GM18505 (cell line): ENCODE results near the gene CCNB1IP1.
A peak's percentile ranks its signal among the peaks of the same experiment; 100 is the strongest.
"Not testable (repeated sequence)": the region's sequence is repeated elsewhere in the genome, so short reads cannot be mapped to it uniquely, and the experiment has no call there.

Experiments used
- ATAC-seq: cut with Tn5 transposase; IDR thresholded peaks from one replicate; pipeline ENCODE4 v1.9.1; 2021; ENCODE audit not compliant: unreplicated experiment
- POLR2A ChIP-seq: IDR thresholded peaks from 4 replicates; pipeline ENCODE4 v1.6.1; 2011; ENCODE audit warnings: borderline replicate concordance; ENCODE audit not compliant: insufficient read depth, insufficient read length; ENCODE audit errors: extremely low read depth

The CCNB1IP1 gene, protein sequence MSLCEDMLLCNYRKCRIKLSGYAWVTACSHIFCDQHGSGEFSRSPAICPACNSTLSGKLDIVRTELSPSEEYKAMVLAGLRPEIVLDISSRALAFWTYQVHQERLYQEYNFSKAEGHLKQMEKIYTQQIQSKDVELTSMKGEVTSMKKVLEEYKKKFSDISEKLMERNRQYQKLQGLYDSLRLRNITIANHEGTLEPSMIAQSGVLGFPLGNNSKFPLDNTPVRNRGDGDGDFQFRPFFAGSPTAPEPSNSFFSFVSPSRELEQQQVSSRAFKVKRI

DNA sequence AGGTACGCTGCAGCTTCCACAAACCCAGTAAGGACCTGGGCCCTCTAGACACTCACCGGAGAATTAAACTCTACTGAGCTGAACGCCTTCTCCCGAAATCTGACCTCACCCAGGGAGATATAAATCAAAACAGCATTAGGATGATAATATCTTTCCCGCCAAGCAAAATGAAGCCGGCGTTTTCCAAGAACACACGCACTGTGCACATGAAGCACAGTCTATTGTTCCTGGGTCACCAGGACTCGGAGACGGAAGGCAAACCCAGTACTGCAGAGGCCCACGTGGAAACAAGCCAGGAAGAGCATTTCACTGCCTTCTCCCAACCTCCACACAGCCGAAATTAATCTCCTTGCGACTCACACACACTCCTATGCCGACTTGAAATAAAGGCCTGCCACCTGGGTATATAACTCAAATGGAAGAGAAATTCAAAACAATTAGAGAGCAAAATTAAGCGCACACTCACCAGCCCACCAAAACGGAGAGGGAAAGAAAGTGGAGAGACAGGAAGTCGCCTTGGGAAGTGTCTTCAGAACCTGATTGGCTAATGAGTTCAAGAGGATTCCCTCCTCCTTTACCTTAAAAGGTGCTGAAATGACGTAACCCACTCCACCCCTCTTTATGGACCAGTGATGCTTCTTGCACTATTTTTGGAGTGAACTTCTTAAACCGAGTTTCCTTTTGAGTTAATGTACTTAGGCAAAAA lies at the start of gene CCNB1IP1:
Gene CCNB1IP1, minus strand, starts transcription at position 492 of the 706 bp plus-strand sequence. CDS start 16,756 bp downstream, outside the sequence.
- peak; percentile 72 for TF ChIP-seq POLR2A
- peak; percentile 96 for ATAC-seq

DNA sequence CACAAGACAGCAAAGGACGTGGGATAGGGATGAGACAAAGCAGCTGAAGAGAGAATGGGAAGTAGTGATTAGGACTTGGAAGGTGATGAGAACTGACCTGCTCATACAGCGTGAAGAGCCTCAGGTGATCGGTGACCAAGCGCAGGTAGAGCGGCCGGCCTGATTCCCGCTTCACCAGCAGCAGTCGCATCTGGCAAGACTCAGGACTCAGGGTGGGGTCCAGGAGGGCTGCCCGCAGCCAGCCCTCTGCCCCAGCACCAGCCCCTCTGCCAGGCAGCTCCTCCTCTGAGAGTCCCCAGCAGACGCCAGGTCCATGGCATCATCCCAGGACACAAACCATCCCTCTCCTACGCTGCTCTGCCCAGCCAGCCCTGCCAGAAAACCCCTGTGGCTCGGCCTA lies 49.4 kb upstream of the CCNB1IP1 start:
- no peak for ATAC-seq
- TF ChIP-seq POLR2A, result no peak

DNA sequence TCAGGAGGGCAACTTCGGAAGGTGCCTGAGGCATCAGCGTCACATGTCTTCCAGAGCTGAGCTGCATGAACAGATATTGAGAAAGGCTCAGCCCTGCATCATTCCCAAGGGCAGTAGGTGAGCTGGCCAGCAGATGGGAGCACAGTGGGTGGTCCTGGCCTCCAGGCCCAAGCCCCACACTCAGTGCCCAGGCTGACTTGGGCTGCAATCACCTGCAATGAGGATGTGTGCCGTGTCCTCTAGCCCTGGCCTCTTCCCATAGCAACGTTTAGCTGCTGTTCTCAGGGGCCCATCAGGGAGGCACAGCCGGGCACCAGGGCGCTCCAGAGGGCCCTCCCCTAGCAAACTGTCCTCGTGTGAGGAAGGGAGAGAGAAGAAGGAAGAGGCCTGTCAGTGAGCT lies 48.3 kb upstream of the CCNB1IP1 start:
- TF ChIP-seq POLR2A, result no peak
- ATAC-seq, result no peak

DNA sequence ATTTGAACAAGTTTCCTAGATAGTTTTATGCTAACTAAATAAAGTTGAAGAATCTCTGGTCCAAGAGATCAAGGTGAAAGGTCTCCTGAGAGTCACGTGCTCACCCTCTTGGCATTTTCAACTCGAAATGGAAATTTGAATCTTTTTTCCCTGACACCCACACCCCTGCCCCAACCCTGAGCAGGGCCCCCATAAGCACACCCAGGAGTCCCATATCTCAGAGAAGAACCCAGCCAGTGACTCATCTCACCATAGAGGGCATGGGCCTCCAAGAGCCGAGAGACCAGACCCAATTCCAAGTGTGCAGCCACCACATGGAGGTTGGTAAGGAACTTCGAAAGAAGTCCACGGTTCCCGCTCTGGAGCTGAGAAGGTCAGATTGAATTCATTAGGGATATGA lies 47.6 kb upstream of the CCNB1IP1 start:
- no peak for TF ChIP-seq POLR2A
- ATAC-seq, result no peak

DNA sequence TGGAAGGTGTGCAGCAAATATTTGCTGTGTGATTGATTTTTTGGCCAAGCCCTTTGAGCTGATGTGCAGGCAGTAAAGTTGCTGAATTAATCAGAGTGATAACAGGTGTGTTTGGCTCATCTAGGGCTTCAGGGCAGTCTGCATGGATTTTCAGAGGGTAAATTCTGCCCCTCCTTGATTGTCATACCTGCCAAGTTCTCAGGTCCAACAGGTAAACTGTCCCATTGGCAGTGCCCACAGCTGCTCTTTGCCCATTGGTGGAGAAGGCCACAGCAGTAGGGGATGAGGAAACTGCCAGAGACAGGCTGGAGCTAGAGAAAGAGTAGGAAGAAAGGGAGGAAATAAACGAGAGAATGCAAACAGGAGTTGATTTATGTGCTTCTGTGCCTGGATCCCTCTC lies 46.7 kb upstream of the CCNB1IP1 start:
- TF ChIP-seq POLR2A, result no peak
- ATAC-seq, result no peak

DNA sequence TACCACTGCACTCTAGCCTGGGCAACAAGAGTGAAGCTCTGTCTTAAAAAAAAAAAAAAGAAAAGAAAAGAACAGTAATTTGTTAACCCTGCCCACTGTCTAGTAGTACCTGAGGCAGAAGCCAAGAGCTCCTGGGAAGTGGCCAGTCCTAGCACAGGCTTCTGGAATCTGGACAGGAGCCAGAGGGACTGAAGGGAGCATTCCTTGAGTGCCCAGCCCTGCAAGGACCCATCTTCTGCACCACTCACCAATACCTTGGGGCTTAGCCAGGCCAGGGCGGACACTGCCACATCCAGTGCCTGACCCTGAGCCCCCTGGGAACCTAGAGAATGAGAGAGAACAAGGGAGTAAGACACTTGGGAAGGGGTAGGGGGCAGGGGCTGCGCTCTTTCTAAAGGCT lies 44.1 kb upstream of the CCNB1IP1 start:
- no peak for TF ChIP-seq POLR2A
- ATAC-seq, result no peak

DNA sequence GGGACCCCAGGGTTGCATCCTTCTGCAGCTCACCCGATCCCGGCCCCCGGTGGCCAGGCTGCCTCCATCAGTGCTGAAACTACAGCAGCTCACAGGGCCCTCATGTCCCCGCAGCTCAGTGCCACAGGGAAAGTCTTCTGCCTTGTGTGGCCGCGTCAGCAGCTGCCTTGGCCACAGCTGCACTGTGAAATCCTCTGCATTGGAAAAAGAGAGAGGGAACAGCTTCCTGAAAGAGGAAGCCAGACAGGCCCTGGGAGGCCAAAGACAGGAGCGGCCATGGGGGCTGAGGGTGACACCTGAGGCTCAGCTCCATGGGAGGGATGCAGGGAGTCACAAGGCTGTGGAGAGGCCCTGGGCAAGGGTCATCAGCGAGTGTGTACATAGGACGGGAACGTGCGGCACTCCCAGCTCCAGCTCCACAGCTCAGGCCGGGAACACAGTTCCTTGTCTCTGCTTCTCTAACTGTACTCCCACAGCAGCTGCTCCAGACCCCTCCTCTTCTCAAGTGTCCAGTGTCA lies 43.1 kb upstream of the CCNB1IP1 start:
- ATAC-seq, result no peak
- no peak for TF ChIP-seq POLR2A

DNA sequence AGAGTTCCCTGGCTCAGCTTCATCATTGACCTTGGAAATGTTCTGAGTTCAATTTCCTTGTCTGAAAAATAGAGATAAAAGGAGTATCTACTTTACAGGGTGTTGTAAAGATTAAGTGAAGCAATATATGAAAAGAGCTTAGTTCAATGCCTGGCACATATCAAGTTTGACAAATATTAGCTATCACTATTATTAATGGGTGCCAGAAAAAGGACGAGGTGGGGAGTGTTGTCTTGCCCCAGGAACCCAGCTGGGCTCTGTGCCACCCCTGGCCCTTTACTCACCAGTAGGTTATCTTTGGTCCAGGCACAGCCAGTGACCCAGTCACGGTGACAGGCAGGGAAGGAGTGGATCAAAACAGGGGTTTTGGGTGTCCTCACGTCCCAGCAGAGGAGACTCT lies 42.4 kb upstream of the CCNB1IP1 start:
- ATAC-seq, result no peak
- TF ChIP-seq POLR2A, result no peak

DNA sequence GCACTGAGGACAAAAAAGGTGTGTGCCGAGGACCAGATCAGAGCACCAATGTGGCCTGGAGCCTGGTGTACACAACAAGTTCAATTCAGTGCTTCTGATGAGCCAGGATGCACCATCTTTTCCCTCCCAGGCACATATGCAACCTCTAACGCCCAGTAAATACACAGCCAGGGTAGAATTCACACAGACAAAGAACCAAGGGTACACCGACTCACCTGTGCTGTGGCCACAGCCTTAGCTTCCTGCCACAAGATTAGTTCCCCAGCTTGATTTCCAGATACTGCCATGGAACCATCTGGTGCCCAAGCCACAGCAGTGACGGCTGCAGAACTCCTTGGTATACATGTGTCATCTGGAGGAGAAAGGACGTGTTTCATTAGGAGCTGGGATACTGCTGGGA lies 39.7 kb upstream of the CCNB1IP1 start:
- ATAC-seq, result no peak

DNA sequence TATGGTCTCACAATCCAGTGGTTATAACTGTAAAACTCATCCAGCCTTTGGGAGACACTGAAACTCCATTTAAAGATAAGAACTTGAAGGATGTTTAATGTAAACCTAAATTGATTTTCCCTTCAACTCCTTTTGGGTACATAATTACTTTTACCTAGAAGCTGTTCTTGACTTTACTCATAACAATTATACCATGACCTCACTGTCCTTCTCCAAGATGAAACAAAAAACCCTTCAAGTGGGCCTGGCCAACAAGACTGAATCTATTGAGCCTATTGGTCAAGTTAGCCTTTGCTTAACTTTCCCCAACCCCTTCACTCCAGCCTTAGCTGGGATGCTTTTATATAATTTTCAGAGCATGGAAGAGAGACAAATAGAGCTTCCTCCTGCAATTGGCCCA lies 32.8 kb upstream of the CCNB1IP1 start:
- TF ChIP-seq POLR2A, result no peak
- no peak for ATAC-seq

More for the DNA sequence above, 39.7 kb upstream of the CCNB1IP1 start:
- TF ChIP-seq POLR2A, result no peak

DNA sequence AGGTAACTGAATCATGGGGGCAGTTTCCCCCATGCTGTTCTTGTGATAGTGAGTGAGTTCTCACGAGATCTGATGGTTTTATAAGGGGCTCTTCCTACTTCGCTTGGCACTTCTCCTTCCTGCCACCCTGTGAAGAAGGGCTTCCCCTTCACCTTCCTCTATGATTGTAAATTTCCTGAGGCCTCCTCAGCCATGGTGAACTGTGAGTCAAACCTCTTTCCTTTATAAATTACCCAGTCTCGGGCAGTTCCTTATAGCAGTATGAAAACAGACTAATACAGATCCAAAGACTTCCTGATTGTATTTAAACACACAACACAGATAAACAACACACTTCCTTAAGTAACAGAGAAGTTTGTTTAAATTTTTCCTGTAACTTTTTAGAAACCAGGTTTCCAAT lies 25.4 kb upstream of the CCNB1IP1 start:
- ATAC-seq, result not testable (repeated sequence)

DNA sequence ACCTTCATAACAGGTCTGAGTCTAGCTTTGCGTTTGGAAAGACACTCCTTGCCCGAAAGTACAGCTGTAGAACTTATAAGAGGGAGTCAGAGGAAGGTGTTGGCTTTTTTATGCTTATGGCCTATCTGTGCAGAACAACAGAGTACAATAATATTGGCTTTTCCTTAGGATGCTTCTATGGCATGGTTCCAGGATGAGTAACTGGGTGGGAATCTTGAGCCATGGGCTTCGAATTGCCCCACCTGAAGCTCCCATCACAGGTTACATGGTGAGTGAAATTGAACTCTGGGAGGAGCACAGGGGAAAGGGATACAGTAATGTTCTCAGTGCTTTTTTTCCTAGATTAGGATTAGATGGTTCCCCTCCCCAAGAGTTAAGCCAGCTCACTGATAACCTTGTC lies 23.3 kb upstream of the CCNB1IP1 start:
- no peak for TF ChIP-seq POLR2A
- no peak for ATAC-seq

DNA sequence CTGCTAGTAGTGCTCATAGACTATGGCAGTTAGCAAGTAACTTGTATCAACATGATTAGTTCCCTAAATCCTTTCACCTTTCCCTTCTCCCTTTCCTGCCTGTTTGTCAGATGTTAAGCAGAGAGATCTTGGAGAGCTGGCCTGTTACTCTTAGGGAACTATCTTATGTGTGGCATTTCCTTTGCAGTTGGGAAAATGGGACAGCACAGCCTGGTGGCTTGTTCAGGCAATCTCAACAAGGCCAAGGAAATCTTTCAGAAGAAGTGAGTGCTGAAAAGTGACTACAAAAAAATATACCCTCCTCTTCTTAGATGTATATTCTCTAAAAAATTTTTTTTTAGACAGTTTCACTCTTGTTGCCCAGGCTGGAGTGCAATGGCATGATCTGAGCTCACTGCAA lies 17.8 kb upstream of the CCNB1IP1 start:
- ATAC-seq, result no peak
- TF ChIP-seq POLR2A, result no peak

DNA sequence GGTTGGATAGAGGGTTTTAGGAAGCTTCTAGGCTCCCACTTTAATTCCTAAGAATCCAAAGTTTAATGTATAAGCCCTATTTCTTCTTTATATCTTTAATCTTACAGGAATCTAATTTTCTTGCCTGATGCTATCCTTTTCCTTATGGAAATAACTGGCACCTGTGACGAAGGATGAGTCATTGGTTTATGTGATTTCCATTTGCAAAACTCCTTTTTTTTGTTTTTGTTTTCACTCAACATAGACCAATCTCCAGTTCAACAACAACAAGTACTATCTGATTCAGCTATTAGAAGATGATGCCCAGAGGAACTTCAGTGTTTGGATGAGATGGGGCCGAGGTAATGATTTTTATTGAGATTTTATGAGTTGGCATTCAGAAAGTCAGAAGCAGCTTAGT lies 17.2 kb upstream of the CCNB1IP1 start:
- no peak for ATAC-seq
- no peak for TF ChIP-seq POLR2A
